SK-N-MC (cell line): ENCODE measurements around the gene TMED7.

ENCODE experiments used
- EZH2 ChIP-seq: fragments of 200-600 bp; sonication (generic); IDR thresholded peaks from one replicate; pipeline ENCODE4 v1.6.1; 2017; ENCODE audit warnings: antibody characterized with exemption
- FOXP2 ChIP-seq: optimal IDR thresholded peaks from 2 replicates; pipeline ENCODE3; 2011; ENCODE audit warnings: mild to moderate bottlenecking, moderate library complexity; ENCODE audit not compliant: insufficient read depth; ENCODE audit errors: extremely low read length, control extremely low read depth
- POLR2AphosphoS5 ChIP-seq: IDR thresholded peaks from 2 replicates; pipeline ENCODE4 v1.6.1; 2012; ENCODE audit warnings: mild to moderate bottlenecking, low read depth, low read length, borderline replicate concordance

- TF ChIP-seq POLR2AphosphoS5 (no peak), EZH2 (no peak), FOXP2 (no peak)
Observed at GRCh38 chr5:115640274-115640673, 14.4 kb upstream of the TMED7 start.
